HTR-8/SVneo (cell line): ENCODE data around the gene CASP10.
A peak's percentile ranks its signal among the peaks of the same experiment; 100 is the strongest.
"Not testable (repeated sequence)": the region's sequence is repeated elsewhere in the genome, so short reads cannot be mapped to it uniquely, and the experiment has no call there.

Experiments
- DNase-seq: peaks from one replicate; pipeline ENCODE4 v3.0.0; 2011; ENCODE audit warnings: low spot score, mixed read lengths; ENCODE audit not compliant: insufficient read length
- FAIRE-seq: peaks from 2 replicates; lab custom pipeline; 2011; peaks lifted over from hg19 to GRCh38; lab: Jason Lieb, UNC

Gene CASP10

GRCh38 chr2:201154615-201155399 is 28.1 kb upstream of the CASP10 start:
- no peak for DNase-seq
- FAIRE-seq, result no peak

- DNase-seq (no peak), FAIRE-seq (no peak)
These were observed 26.9 kb upstream of the CASP10 start for GRCh38 chr2:201156036-201156435.

- DNase-seq (no peak), FAIRE-seq (no peak)
These were observed 26.3 kb upstream of the CASP10 start for GRCh38 chr2:201156640-201157039.

GRCh38 chr2:201157694-201158093 is 25.2 kb upstream of the CASP10 start:
- no peak for DNase-seq
- FAIRE-seq, result no peak

GRCh38 chr2:201158111-201158929 is 24.6 kb upstream of the CASP10 start:
- FAIRE-seq, result no peak
- peak; percentile 77 for DNase-seq

- FAIRE-seq, result no peak
These were observed 18.8 kb upstream of the CASP10 start for GRCh38 chr2:201164166-201164565.

GRCh38 chr2:201167546-201167945 is 15.4 kb upstream of the CASP10 start:
- FAIRE-seq (no peak), DNase-seq (no peak)

More at GRCh38 chr2:201164166-201164565, 18.8 kb upstream of the CASP10 start:
- DNase-seq, result no peak

- DNase-seq, FAIRE-seq: not testable (repeated sequence)
These were observed 14.4 kb upstream of the CASP10 start for GRCh38 chr2:201168496-201168895.

- FAIRE-seq (no peak), DNase-seq (no peak)
These were observed 11.6 kb upstream of the CASP10 start for GRCh38 chr2:201171259-201171814.

- DNase-seq (no peak), FAIRE-seq (no peak)
These were observed 10.7 kb upstream of the CASP10 start for GRCh38 chr2:201172279-201172678.

- DNase-seq, result no peak
- FAIRE-seq, result no peak
These were observed 8.3 kb upstream of the CASP10 start for GRCh38 chr2:201174687-201175086.

- no peak for DNase-seq
- FAIRE-seq, result no peak
These were observed 6.9 kb upstream of the CASP10 start for GRCh38 chr2:201176081-201176481.

- FAIRE-seq, result no peak
These were observed 2.9 kb upstream of the CASP10 start for GRCh38 chr2:201180010-201180409.

GRCh38 chr2:201183365-201183727 is 405 bp downstream of the CASP10 start:
- FAIRE-seq (no peak), DNase-seq (no peak)

More at GRCh38 chr2:201180010-201180409, 2.9 kb upstream of the CASP10 start:
- no peak for DNase-seq

- DNase-seq, FAIRE-seq: not testable (repeated sequence)
These were observed 894 bp downstream of the CASP10 start for GRCh38 chr2:201183835-201184234.

GRCh38 chr2:201184248-201184647 is 1.3 kb downstream of the CASP10 start:
- not testable (repeated sequence) for FAIRE-seq, DNase-seq

- no peak for DNase-seq
- no peak for FAIRE-seq
These were observed 2.9 kb downstream of the CASP10 start for GRCh38 chr2:201185863-201186262.

- FAIRE-seq, result no peak
- no peak for DNase-seq
These were observed 4.0 kb downstream of the CASP10 start for GRCh38 chr2:201186982-201187381.

- FAIRE-seq (no peak), DNase-seq (no peak)
These were observed 5.5 kb downstream of the CASP10 start for GRCh38 chr2:201188449-201188848.

GRCh38 chr2:201191132-201191875 is 8.4 kb downstream of the CASP10 start:
- DNase-seq, result no peak
- no peak for FAIRE-seq
